ENCODE data around the gene ERGIC3.

DNA sequence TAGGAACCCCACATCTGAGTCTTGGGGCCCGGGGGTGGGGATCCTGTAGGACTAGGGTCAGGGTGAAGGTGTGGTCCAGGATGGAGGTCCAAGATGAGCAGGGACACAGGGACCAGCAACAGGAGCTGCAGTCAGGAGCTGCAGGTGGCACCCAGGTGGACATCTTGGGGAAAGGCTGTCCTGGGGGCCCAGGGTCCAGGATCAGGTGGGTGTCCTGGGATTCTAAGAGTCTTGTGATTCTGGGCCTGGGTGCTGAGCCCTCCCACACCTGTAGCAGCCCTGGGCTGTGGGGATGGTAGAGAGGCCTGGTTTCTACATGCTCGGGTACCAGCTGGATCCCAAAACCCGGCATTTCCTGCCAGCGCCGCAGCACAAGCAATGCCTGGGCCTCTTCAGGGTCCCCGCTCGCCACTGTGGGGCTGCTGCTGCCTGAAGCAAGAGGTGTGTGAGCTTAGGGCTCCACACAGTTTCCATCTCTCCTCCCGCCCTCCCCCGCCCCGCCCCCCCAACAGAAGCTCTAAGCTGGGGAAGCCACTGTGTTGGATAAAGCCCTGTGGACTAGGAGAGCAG lies 20.7 kb downstream of the ERGIC3 start:
- TF ChIP-seq, protein P1, sequence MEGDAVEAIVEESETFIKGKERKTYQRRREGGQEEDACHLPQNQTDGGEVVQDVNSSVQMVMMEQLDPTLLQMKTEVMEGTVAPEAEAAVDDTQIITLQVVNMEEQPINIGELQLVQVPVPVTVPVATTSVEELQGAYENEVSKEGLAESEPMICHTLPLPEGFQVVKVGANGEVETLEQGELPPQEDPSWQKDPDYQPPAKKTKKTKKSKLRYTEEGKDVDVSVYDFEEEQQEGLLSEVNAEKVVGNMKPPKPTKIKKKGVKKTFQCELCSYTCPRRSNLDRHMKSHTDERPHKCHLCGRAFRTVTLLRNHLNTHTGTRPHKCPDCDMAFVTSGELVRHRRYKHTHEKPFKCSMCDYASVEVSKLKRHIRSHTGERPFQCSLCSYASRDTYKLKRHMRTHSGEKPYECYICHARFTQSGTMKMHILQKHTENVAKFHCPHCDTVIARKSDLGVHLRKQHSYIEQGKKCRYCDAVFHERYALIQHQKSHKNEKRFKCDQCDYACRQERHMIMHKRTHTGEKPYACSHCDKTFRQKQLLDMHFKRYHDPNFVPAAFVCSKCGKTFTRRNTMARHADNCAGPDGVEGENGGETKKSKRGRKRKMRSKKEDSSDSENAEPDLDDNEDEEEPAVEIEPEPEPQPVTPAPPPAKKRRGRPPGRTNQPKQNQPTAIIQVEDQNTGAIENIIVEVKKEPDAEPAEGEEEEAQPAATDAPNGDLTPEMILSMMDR (IDR thresholded peaks at IDR 0.05): no peak
- TF ChIP-seq POLR2A (IDR thresholded peaks at IDR 0.05) (no peak), EP300 (IDR thresholded peaks at IDR 0.05) (no peak)
